IMR-90 (cell line): Measurements from ENCODE around the gene RSBN1L. TPM values are rescaled to one million over a fixed set of nuclear protein-coding genes. Genes with fewer than 3 reads are reported as not detected.
A peak's percentile ranks its signal among the peaks of the same experiment; 100 is the strongest.

ENCODE experiments used
- ATAC-seq: fragments of 200-7000 bp; cut with Tn5 transposase; 2 replicates; pipeline ENCODE4 v1.9.1; 2020; ENCODE audit warnings: low read depth, mild to moderate bottlenecking, moderate library complexity
- BruUV-seq: library from RNA; stranded (reverse); fragments of 400-500 nt; replicated peaks from 2 replicates; lab custom pipeline; 2021; lab: Mats Ljungman, UMichigan
- CTCF ChIA-PET: fragments of 300-600 bp; formaldehyde crosslinking; extraction: SDS; loops from one replicate; lab custom pipeline; 2021; ENCODE audit warnings: antibody characterized with exemption; lab: Yijun Ruan, JAX
- POLR2A ChIA-PET: fragments of 300-600 bp; sonication (Branson Sonifier 250); formaldehyde crosslinking; loops from one replicate; lab custom pipeline; 2022; ENCODE audit warnings: antibody characterized with exemption; ENCODE audit not compliant: unreplicated experiment; lab: Charles Lee
- DNase-seq: peaks from one replicate; pipeline ENCODE4 v3.0.0; 2013
- H2AFZ ChIP-seq: replicated peaks from 2 replicates; pipeline ENCODE3; 2013; ENCODE audit warnings: low read length, mild to moderate bottlenecking; ENCODE audit not compliant: poor library complexity
- H2AK5ac ChIP-seq: 2 replicates; pipeline ENCODE4 v1.6.1; 2013; ENCODE audit warnings: low read depth, low read length, inconsistent platforms
- H2AK9ac ChIP-seq: replicated peaks from 2 replicates; pipeline ENCODE3; 2013; ENCODE audit warnings: mild to moderate bottlenecking, low read depth, low read length, moderate library complexity; ENCODE audit not compliant: poor library complexity
- H2BK120ac ChIP-seq: 2 replicates; pipeline ENCODE4 v1.6.1; 2013; ENCODE audit warnings: low read depth, low read length, inconsistent platforms
- H2BK15ac ChIP-seq: 3 replicates; pipeline ENCODE4 v1.6.1; 2013; ENCODE audit warnings: low read depth, low read length, inconsistent platforms
- H2BK20ac ChIP-seq: 2 replicates; pipeline ENCODE4 v1.6.1; 2013; ENCODE audit warnings: low read depth, mild to moderate bottlenecking, inconsistent platforms, low read length, moderate library complexity
- H2BK5ac ChIP-seq: 2 replicates; pipeline ENCODE4 v1.6.1; 2013; ENCODE audit warnings: mild to moderate bottlenecking, low read depth, low read length, inconsistent platforms; ENCODE audit not compliant: poor library complexity, severe bottlenecking
- H3K14ac ChIP-seq: replicated peaks from 2 replicates; pipeline ENCODE4 v1.6.1; 2013; ENCODE audit warnings: low read depth, low read length, inconsistent platforms
- H3K18ac ChIP-seq: 2 replicates; pipeline ENCODE4 v1.6.1; 2013; ENCODE audit warnings: low read depth, low read length, control low read depth
- H3K23ac ChIP-seq: 2 replicates; pipeline ENCODE4 v1.6.1; 2013; ENCODE audit warnings: low read depth, low read length, inconsistent platforms
- H3K27ac ChIP-seq: 2 replicates; pipeline ENCODE4 v1.5.1; 2013; ENCODE audit warnings: mild to moderate bottlenecking, control low read depth, low read length; ENCODE audit not compliant: insufficient read depth
- H3K27me3 ChIP-seq: 2 replicates; pipeline ENCODE4 v1.6.1; 2013; ENCODE audit warnings: low read length; ENCODE audit not compliant: control insufficient read depth, insufficient read depth
- H3K36me3 ChIP-seq: 2 replicates; pipeline ENCODE4 v1.6.1; 2013; ENCODE audit warnings: low read length, mixed read lengths; ENCODE audit not compliant: control insufficient read depth, insufficient read depth
- H3K4ac ChIP-seq: 2 replicates; pipeline ENCODE4 v1.6.1; 2013; ENCODE audit warnings: low read depth, low read length, inconsistent platforms
- H3K4me1 ChIP-seq: 2 replicates; pipeline ENCODE4 v1.6.1; 2013; ENCODE audit warnings: low read length, mixed read lengths; ENCODE audit not compliant: control insufficient read depth, insufficient read depth
- H3K4me2 ChIP-seq: 2 replicates; pipeline ENCODE4 v1.6.1; 2013; ENCODE audit warnings: low read depth, mild to moderate bottlenecking, control low read depth, low read length, moderate library complexity
- H3K4me3 ChIP-seq: 2 replicates; pipeline ENCODE4 v1.5.1; 2013; ENCODE audit warnings: low read depth, mild to moderate bottlenecking, control low read depth, low read length, moderate library complexity; ENCODE audit not compliant: insufficient read depth
- H3K56ac ChIP-seq: 2 replicates; pipeline ENCODE4 v1.6.1; 2013; ENCODE audit warnings: low read length, inconsistent platforms; ENCODE audit not compliant: insufficient read depth; ENCODE audit errors: extremely low read depth
- H3K79me1 ChIP-seq, 2 experiments: 2 replicates each; pipeline ENCODE4 v1.6.1; 2013; ENCODE audit warnings: low read length in 2 of 2, inconsistent platforms in 1 of 2, low read depth in 1 of 2
- H3K9ac ChIP-seq: 2 replicates; pipeline ENCODE4 v1.6.1; 2013; ENCODE audit warnings: low read depth, low read length, control low read depth
- H3K9me1 ChIP-seq: 2 replicates; pipeline ENCODE4 v1.6.1; 2013; ENCODE audit warnings: low read length, inconsistent platforms; ENCODE audit not compliant: insufficient read depth
- H3K9me3 ChIP-seq: 2 replicates; pipeline ENCODE4 v1.6.1; 2013; ENCODE audit warnings: low read length; ENCODE audit not compliant: control insufficient read depth, insufficient read depth
- H4K20me1 ChIP-seq: 2 replicates; pipeline ENCODE4 v1.6.1; 2013; ENCODE audit warnings: low read length, inconsistent platforms; ENCODE audit not compliant: insufficient read depth
- H4K5ac ChIP-seq: 2 replicates; pipeline ENCODE4 v1.6.1; 2013; ENCODE audit warnings: mild to moderate bottlenecking, low read depth, low read length, control low read depth
- H4K8ac ChIP-seq, 2 experiments: 2 replicates each; pipeline ENCODE4 v1.6.1; 2013; ENCODE audit warnings: low read depth in 2 of 2, low read length in 2 of 2, control low read depth in 1 of 2, inconsistent platforms in 1 of 2
- H4K91ac ChIP-seq: 2 replicates; pipeline ENCODE4 v1.6.1; 2013; ENCODE audit warnings: low read depth, low read length, inconsistent platforms; ENCODE audit not compliant: insufficient read depth
- BHLHE40 ChIP-seq: fragments of 150-350 bp; IDR thresholded peaks from 2 replicates; pipeline ENCODE4 v1.6.1; 2016; ENCODE audit warnings: mild to moderate bottlenecking, low read depth, low read length
- CEBPB ChIP-seq: IDR thresholded peaks from 2 replicates; pipeline ENCODE4 v1.6.1; 2012; ENCODE audit warnings: low read depth, low read length, improper control_type of control experiment
- CHD1 ChIP-seq: IDR thresholded peaks from 2 replicates; pipeline ENCODE4 v1.6.1; 2012; ENCODE audit warnings: low read depth, low read length, improper control_type of control experiment
- MAFK ChIP-seq: IDR thresholded peaks from 2 replicates; pipeline ENCODE4 v1.6.1; 2012; ENCODE audit warnings: low read depth, low read length, improper control_type of control experiment
- MAZ ChIP-seq: IDR thresholded peaks from 2 replicates; pipeline ENCODE4 v1.6.1; 2012; ENCODE audit warnings: low read depth, mild to moderate bottlenecking, low read length, improper control_type of control experiment, moderate library complexity, borderline replicate concordance
- RCOR1 ChIP-seq: IDR thresholded peaks from 2 replicates; pipeline ENCODE4 v1.6.1; 2012; ENCODE audit warnings: mild to moderate bottlenecking, low read length, improper control_type of control experiment; ENCODE audit not compliant: insufficient replicate concordance
- SMC3 ChIP-seq: fragments of 150-350 bp; IDR thresholded peaks from 2 replicates; pipeline ENCODE4 v1.6.1; 2016; ENCODE audit warnings: low read depth, mild to moderate bottlenecking, antibody characterized with exemption, low read length, moderate library complexity
- WGBS, 2 experiments: methylation state at CpG; one replicate each; pipeline versions ENCODE4 v1.1.5 to v1.1.7; 2013; ENCODE audit warnings: missing lambda C conversion rate in 2 of 2; ENCODE audit not compliant: insufficient read length in 1 of 2; ENCODE audit errors: extremely low coverage in 2 of 2; 5-methylcytosine and 5-hydroxymethylcytosine counted together
- dilution Hi-C: fragments of 300-500 bp; cut with HindIII; formaldehyde crosslinking; loops from one replicate; pipeline ENCODE4 v1.14.3; 2018; ENCODE audit warnings: low sequenced_read_pairs; ENCODE audit not compliant: unreplicated experiment
- in situ Hi-C: fragments of 300-500 bp; cut with MboI; formaldehyde crosslinking; loops from 3 replicates; pipeline ENCODE4 v1.14.3; 2019; ENCODE audit warnings: low sequenced_read_pairs, inconsistent platforms, mixed read lengths
- intact Hi-C: fragments of 100-400 bp; cut with micrococcal nuclease; formaldehyde crosslinking; loops from 2 replicates; pipeline ENCODE4 v1.10.0; 2022
- polyA plus RNA-seq, 3 experiments: library from polyadenylated mRNA; depleted of rRNA; stranded (reverse); fragments of >200 nt; gene quantifications; 2 replicates each; pipeline ENCODE4 v1.2.3, GENCODE V29; 2012; ENCODE audit warnings: low replicate concordance in 1 of 3
- total RNA-seq: library from RNA; depleted of rRNA; stranded (reverse); fragments of >200 nt; gene quantifications from 2 replicates; pipeline ENCODE4 v1.2.3, GENCODE V29; 2012

RSBN1L gene
- total and polyA plus RNA-seq, 2 of the 4 experiments (the other 2 are of a cell fraction), result 7.8 to 14.7 TPM

GRCh38 chr7:77796109-77796508 lies 99.8 kb downstream of the RSBN1L start:
- intact Hi-C loops, result loop anchor here (10.0 kb wide), 1 partner anchor 109 kb away; no protein-coding TSS in a partner anchor
- WGBS, 2 experiments, result no CpG with 5 or more reads among the region's 3 CpGs

More at GRCh38 chr7:77796109-77796508, 99.8 kb downstream of the RSBN1L start:
- Histone ChIP-seq H3K14ac (no peak overlapping the region), H3K4me3 (no peak overlapping the region), H4K91ac (no peak overlapping the region), H2AK9ac (no peak overlapping the region), H3K9me3 (no peaks in the 10 kb centered on the region), H3K9ac (no peak overlapping the region), H3K36me3 (no peaks in the 10 kb centered on the region), H3K9me1 (no peaks in the 10 kb centered on the region), H3K56ac (no peak overlapping the region), H2BK20ac (no peak overlapping the region), H3K4me1 (peaks cover 6% of the 10 kb centered on the region; the same call in 1 of the 2 replicates), H3K4me2 (no peak overlapping the region), H3K18ac (no peak overlapping the region), H2BK120ac (no peak overlapping the region), H3K23ac (no peak overlapping the region), H2AK5ac (no peak overlapping the region), H4K20me1 (no peaks in the 10 kb centered on the region), H3K27ac (no peak overlapping the region), H2AFZ (no peak overlapping the region), H2BK15ac (no peak overlapping the region), H3K79me1 (peaks cover 15 to 67% of the 10 kb centered on the region in 2 experiments), H4K5ac (no peak overlapping the region), H3K4ac (no peak overlapping the region), H3K27me3 (no peaks in the 10 kb centered on the region), H4K8ac (no peak overlapping the region), H2BK5ac (no peak overlapping the region)
- in situ Hi-C loops (no loop called here), dilution Hi-C loops (no loop called here)
- DNase-seq, result no peak
- ChIA-PET POLR2A (interaction anchor here (0.6 kb wide), 1 partner anchor 9 kb away, joined by 4 read pairs; no protein-coding TSS in a partner anchor), CTCF (no interaction called here)
- TF ChIP-seq RCOR1 (no peak), MAFK (peak; percentile 27; the same call in 1 of the 2 replicates), CHD1 (no peak), CEBPB (no peak), MAZ (no peak), SMC3 (no peak), BHLHE40 (no peak)
- ATAC-seq, result no peak
- no TSS peak for BruUV-seq
